Measurements from ENCODE around the gene HNRNPD.
A peak's percentile ranks its signal among the peaks of the same experiment; 100 is the strongest.
"Not testable (repeated sequence)": the region's sequence is repeated elsewhere in the genome, so short reads cannot be mapped to it uniquely, and the experiment has no call there.

Gene HNRNPD

GRCh38 chr4:82376109-82376508, 2.3 kb upstream of the HNRNPD start:
- no peak overlapping the region for H3K27ac ChIP-seq

DNA sequence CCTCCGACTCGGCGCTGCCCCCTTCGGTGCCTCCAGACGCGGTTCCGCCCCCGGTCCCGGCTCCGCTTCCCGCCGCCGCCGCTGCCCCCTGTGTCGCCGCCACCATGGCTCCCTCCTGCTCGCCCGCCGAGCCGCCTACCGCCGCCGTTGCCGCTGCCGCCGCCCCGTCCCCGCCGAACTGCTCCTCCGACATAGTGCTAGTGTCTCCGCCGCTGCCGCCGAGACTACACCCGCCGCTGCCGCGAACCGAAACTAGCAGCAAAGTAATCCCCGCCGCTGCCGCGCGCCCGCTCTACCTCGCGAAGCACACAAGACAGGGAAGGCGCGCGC, 340 bp downstream of the HNRNPD start:
- DNase-seq (ENCODE audit: low read depth, low spot score): no peak
- peak overlapping the region; percentile 97 for H3K27ac ChIP-seq

More at GRCh38 chr4:82376109-82376508, 2.3 kb upstream of the HNRNPD start:
- no peak for DNase-seq (ENCODE audit: low read depth, low spot score)

GRCh38 chr4:82372517-82373485, 990 bp downstream of the HNRNPD start:
- peak; percentile 64 for DNase-seq (ENCODE audit: low read depth, low spot score)
- peak overlapping the region; percentile 97 for H3K27ac ChIP-seq

DNA sequence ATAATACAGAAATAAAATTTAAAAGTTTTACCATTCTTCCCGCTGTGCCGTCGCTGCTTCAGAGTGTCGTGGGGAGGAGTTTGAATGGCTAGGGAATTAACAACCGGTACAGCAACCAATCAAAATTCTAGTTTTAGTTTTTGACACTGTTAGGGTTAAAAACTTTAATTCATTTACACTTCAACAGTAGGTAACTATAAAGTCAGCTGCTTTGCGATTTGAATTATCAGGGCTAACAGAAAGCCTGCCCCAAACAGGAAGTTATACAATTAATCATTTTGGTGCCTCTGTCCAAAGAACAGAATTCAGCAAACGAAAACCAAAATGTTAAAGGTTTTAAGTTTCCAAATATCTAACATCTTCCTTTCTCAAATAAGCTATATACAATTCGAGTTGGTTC, 2.3 kb downstream of the HNRNPD start:
- H3K27ac ChIP-seq: no peak overlapping the region
- no peak for DNase-seq (ENCODE audit: low read depth, low spot score)

DNA sequence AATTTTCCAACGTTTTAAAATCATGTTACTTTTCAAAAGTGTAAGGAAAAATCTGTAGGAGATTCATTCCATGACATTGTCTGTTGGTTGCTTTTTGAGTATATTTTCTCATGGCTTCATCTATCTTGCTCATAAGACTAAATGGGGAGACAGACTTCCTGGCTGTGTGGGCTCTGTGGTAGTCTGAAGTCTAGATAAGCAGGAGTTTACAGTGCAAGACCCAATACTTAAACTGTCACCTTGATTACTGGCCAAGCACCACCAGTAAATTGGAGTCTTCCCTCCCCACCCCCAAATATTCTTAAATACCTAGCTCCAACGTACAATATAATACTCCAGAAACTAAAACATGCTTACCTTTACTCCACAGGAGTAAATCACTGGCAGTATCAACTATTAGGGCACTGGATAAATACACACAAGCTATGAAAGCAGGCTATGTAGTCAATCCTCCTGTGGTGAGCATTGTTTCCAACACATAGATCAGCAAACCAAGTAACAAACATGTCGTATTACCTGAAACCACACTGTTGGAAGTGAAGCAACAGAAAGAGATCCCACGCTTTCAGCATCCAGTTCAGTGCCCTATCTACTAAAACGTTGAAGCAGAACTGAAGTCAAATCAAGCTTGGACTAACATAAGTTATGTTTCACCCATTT, 6.2 kb downstream of the HNRNPD start:
- no peak for DNase-seq (ENCODE audit: low read depth, low spot score)

GRCh38 chr4:82366431-82366830, 7.4 kb downstream of the HNRNPD start:
- not testable (repeated sequence) for DNase-seq (ENCODE audit: low read depth, low spot score); H3K27ac ChIP-seq

More for the DNA sequence above, 6.2 kb downstream of the HNRNPD start:
- H3K27ac ChIP-seq: no peak overlapping the region

DNA sequence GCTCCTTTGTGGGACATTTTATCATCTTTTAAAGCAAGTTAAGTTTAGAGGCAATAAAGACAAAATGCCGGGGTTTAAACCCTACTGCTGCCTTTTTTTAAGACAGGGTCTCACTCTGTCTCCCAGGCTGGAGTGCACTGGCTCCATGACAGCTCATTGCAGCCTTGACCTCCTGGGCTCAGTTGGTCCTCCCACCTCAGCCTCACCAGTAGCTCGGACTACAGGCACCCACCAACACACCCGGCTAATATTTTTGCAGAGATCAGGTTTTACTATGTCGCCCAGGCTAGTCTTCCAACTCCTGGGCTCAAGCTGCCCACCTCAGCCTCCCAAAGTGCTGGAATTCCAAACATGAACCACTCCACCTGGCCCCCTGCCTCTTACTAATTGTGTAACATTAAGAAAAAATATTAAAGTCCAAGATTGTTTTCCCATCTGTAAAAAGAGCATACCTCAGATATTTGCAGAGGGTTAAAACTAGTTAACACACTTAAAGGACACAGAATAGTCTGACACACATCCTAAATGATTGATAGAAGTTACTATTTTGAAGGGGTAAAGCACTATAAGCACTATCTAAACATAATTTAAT, 9.8 kb downstream of the HNRNPD start:
- H3K27ac ChIP-seq: no peak overlapping the region
- DNase-seq (ENCODE audit: low read depth, low spot score): no peak

DNA sequence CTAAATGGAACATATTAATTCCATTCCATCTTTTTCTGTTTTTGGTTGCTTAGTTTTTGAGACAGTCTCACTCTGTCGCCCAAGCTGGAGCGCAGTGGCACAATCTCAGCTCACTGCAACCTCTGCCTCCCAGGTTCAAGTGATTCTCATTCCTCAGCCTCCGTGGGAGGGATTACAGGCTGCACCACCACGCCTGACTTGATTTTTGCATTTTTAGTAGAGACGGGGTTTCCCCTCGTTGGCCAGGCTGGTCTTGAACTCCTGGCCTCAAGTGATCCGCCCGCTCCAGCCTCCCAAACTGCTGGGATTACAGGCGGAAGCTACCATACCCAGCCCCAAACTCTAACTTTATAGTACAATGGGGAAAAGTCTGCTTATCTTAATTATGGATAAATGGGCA, 11.2 kb downstream of the HNRNPD start:
- DNase-seq (ENCODE audit: low read depth, low spot score): no peak
- H3K27ac ChIP-seq: no peak overlapping the region

- no peak for DNase-seq (ENCODE audit: low read depth, low spot score)
- H3K27ac ChIP-seq: no peak overlapping the region
Measured at GRCh38 chr4:82360298-82361177, 13.3 kb downstream of the HNRNPD start.

- H3K27ac ChIP-seq: peak overlapping the region; percentile 4
- DNase-seq (ENCODE audit: low read depth, low spot score): no peak
Measured at GRCh38 chr4:82358847-82359246, 14.9 kb downstream of the HNRNPD start.

GRCh38 chr4:82357640-82358039, 16.2 kb downstream of the HNRNPD start:
- no peak overlapping the region for H3K27ac ChIP-seq
- no peak for DNase-seq (ENCODE audit: low read depth, low spot score)

DNA sequence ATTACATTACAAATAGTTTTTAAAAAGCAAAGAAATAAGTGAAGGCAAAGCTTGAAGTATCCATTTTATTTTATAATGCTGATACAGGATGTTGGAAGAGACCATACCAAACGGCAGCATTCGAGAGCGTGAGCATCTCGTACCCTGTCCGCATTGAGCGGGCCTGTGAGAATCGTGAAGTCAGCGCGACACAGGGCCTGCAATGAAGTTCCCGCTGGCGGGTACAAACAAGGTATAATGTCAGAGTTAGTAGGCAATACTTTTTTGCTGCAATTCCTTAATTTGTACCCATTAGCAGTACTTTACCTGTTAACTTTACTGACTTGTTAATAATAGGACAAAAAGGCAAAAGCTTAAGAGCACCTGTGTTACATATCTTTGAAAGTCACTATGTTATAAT, 19.0 kb downstream of the HNRNPD start:
- no peak overlapping the region for H3K27ac ChIP-seq
- DNase-seq (ENCODE audit: low read depth, low spot score): no peak

DNA sequence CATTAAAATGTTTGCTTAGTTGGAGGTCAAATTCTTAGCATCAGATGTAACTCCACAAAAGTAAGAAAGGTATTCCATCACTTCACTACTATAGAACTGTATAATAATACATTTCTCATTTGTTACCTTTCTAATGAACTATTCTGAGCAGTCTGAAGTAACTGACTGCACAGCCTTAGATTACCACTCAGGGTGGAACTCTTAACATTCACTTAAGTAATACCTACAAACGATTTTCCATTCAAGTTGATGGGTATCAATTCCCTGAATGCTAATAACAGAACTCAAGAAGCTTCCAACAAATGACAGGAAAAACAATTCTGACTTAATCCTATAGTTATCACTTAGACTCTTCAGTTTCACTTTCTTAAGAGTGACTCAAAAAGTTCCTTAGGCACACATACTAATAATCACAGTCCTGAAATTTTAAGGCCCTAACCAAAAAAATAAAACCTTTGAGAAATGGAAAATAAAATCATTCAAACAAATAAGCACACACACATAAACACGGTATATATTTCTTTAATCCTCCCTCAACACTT, 20.9 kb downstream of the HNRNPD start:
- no peak overlapping the region for H3K27ac ChIP-seq
- no peak for DNase-seq (ENCODE audit: low read depth, low spot score)

DNA sequence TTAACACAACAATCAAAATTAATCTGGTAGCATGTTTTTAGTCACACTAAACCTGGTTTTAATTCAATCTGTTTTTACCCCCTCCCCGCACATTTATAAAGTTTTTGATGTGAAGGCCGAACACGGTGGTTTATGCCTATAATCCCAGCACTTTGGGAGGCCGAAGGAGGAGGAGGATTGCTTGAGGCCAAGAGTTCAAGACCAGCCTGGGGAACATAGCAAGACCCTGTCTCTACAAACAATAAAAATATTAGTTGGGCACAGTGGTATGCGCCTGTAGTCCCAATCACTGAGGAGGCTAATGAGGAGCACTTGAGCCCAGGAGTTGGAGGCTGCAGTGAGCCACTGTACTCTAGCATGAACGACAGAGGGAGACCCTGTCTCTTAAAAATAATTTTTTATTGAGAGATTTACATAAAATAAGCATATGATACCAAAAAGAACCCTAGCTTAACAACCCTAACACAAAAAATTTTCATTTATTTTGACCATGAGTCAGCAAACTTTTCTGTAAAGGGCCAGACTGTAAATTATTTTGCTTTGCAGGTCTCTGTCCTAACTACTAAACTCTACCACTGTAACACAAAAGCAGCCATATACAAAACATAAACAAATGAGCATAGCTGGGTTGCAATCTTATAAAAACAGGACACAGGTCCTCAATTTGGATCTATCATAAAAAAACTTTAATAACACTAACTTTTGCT, 21.5 kb downstream of the HNRNPD start:
- H3K27ac ChIP-seq: no peak overlapping the region
- no peak for DNase-seq (ENCODE audit: low read depth, low spot score)

GRCh38 chr4:82346126-82346525, 27.7 kb downstream of the HNRNPD start:
- no peak overlapping the region for H3K27ac ChIP-seq
- no peak for DNase-seq (ENCODE audit: low read depth, low spot score)

DNA sequence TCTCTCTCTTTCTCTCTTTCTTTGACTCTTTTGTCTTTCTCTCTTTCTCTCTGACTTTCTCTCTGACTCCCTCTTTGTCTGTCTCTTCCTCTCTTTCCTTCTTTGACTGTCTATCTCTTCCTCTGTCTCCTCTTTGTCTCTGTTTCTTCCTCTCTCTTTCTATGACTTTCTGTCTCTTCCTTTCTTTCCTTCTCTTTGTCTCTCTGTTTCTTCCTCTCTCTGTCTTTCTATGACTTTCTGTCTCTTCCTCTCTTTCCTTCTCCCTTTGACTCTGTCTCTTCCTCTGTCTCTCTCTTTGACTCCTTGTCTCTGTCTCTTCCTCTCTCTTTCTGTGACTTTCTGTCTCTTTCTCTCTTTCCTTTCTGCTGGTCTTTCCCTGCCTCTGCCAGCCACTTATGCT, 38.7 kb downstream of the HNRNPD start:
- DNase-seq (ENCODE audit: low read depth, low spot score): no peak
- no peak overlapping the region for H3K27ac ChIP-seq

DNA sequence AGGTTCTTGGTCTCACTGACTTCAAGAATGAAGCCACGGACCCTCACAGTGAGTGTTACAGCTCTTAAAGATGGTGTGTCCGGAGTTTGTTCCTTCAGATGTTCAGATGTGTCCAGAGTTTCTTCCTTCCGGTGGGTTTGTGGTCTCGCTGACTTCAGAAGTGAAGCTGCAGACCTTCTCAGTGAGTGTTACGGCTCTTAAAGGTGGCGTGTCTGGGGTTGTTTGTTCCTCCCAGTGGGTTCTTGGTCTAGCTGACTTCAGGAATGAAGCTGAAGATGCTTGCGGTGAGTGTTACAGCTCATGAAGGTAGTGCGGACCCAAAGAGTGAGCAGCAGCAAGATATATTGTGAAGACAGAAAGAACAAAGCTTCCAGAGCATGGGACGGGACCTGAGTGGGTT, 40.1 kb downstream of the HNRNPD start:
- not testable (repeated sequence) for H3K27ac ChIP-seq; DNase-seq (ENCODE audit: low read depth, low spot score)

- no peak overlapping the region for H3K27ac ChIP-seq
- no peak for DNase-seq (ENCODE audit: low read depth, low spot score)
Measured at GRCh38 chr4:82331814-82332213, 42.0 kb downstream of the HNRNPD start.

DNA sequence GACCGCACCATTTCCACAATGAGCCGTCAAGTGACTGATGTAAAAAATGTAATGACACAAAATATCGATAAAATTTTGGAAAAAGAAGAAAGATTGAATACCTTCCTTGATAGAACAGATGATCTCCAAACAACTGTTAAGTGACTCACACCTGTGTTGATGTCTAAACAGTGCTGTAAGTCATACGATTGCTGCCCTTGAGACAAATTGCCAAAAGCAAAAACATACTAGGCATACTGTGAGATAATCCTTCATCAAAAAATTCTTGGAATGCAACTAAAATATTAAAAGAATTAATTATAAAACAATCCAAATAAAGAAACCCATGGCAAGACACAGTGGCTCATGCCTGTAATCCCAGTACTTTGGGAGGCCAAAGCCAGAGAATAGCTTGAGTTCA, 53.4 kb downstream of the HNRNPD start:
- H3K27ac ChIP-seq: no peak overlapping the region
- DNase-seq (ENCODE audit: low read depth, low spot score): no peak
